Left kidney (tissue), 2 donors: Measurements from ENCODE around the gene DUSP1. TPM values are rescaled to one million over a fixed set of nuclear protein-coding genes. Genes with fewer than 3 reads are reported as not detected.

Source experiments
- DNase-seq: peaks from one replicate; pipeline ENCODE4 v3.0.0-alpha.2; 2013
- polyA plus RNA-seq: library from polyadenylated mRNA; unstranded; fragments of 120-200 nt; gene quantifications from one replicate; pipeline ENCODE4 v1.2.1, GENCODE V29; 2013; ENCODE audit not compliant: insufficient read length

Gene DUSP1
- polyA plus RNA-seq, 1 donor, result 59.3 TPM

DNA sequence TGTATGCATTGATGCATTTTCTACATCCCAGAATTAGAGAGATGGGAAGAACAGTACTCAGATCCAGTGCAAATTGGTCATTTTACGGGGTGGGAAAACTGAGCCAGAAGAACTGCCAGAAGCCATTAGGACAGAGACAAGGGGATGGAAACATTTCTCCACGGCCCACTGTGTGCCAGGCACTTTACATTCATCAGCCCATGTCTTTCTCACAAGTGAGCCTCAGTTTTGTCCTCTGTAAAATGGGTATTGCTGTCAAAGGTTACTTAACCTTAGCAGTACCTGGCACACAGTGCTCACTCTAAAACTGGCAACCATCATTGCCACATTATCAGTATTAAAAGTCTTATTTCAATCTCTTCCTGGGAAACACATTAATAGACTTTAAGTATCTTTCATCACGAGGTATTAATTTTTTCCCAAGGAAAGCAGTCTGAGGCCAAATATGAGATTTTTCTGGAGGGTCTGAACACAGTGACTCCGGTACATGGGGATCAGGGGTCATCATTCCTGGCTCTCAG, 5.2 kb downstream of the DUSP1 start:
- no peak for DNase-seq

DNA sequence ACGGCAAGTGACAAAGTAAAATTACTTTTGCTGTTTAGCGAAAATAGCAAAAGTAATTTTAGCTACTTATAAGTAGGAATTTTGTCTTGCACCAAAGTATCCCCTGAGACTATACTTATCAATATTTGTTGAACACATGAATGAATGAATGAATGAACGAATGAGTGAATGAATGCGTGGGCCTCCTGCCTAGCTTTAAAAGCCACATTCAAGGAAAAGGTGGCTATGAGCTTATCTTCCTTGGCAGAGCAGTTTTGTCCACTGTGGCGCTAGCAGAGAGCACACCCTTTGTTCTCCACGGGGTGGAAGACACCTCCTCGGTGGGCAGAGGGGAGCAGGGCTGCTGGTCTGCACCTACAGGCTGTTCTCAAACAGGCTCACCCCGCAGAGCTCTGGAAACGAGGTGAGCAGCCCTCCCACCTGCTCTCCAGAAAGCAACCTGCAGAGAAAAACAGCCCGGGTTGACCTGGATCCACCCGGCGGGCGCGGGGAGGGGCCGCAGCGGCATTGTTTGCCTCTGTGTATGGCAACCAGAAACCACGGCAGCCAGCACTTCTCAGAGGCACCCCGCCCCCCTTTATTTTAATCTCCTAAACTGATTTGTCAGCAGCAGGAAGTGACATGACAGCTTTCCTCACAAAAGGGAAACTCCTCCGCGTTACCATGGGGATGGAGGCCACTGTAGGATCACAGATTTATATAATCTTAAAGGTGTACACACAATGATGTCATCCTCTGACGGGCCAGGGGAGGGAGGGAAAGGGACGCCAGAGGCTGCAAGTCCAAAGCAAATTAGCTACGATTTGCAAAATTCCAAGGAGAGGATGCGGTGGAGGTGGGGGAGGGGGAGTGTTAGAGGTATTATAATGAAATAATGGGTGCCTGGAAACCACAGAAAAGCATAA, 5.9 kb downstream of the DUSP1 start:
- DNase-seq, result peak; percentile 100

DNA sequence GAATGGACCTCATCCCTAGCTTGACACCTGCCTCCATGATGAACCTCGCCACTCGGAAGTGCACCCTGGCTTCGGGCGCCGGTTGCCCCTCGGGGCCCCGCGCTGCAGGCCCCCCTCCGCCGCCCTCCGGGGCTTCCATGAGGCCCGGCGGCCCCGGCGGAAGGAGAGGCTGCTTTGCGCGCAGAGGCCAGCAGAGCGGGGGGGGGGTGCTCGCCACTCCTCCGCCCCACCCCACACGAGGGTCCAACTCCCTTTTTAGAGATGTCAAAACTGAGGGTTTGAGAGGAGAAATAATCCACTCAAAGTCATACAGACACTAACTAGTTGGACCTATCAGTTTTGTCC, 7.9 kb downstream of the DUSP1 start:
- no peak for DNase-seq

DNA sequence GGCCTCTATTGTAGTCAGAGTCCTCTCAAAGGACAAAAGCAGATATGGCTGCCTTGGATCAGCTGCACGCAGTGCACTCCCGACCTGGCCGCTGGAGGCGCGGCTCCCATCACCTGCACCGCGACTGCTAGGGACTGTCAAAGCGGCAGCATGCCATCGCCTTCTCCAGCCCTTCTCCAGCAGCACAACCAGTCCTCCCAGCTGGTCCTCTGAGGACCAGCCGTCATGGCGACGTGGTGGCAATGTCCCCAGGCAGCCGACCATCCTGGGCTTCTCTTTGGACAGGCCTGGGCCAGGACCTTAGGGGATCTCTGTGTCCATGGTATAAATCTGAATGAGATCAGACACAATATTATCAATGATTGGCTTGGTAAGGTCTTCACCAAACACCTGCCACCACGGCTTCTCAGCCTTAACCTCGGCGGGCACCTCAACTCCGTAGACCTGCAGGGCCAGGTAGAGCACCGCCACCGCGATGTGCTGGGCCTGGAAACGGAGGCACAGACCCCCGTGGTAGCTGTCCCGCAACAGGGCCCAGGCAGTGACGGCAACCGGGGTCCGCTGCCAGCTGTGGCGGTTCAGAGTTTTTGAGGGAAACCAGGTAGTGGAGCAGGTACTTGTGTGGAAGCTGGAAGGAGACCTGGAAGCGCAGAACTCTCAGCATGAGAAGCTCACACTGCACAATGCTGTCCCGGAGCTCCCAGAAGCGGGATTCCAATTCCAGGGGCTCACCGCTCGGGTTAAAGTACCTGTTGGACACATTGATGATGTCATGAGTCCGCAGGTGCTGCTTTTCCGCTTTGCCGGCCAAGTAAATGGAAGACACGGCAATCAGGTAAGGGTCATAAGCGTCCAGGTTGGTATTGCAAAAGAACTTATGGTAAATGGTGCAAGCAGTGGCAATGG, 8.5 kb downstream of the DUSP1 start:
- no peak for DNase-seq

DNA sequence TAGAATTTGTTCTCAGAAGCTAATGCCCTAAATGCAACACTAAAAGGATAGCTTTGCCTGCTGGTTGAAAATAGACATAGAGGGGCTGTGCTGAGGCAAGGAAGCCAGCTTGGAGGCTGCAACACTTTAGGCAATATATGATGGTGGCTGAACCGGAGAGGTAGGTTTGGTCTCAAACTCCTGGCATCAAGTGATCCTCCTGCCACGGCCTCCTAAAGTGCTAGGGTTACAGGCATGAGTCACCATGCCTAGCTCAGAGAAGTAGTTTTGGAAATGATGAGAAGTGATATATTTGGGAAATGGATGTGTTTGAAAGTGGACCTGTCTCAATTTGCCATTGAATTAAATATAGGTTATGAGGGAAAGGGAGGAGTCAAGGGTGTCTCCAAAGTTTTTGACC, 10.0 kb downstream of the DUSP1 start:
- DNase-seq, result no peak

DNA sequence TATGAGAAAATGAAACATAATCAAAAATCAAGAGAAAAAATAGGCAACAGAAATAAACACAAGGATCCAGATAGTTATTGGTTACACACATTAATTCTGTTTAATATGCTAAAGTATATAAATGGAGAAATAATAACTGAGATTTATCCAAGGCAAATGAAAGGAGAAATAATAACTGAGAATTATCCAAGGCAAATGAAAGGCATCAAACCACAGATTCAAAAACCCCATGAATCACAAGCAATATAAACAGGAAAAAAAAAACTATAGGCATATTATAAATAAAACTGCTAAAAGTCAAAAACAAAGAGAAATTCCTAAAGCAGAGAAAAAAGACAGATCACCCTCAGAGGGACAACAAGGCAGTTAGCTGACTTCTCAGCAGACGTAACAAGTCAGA, 10.9 kb downstream of the DUSP1 start:
- no peak for DNase-seq

DNA sequence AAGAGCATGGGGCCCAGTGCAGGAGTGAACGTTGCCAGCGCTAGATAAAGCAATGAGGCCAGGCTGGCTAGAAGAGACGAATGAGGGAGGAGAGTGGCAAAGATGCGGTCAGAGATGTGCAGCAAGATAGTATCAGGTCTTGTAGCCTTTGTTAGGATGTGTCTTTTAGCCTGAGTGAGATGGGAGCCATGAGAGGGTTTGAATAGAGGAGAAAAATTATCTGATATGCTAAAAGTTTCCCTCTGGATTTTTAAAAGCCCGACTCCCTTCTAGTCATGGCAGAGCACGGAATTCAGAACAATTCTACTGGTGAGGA, 12.2 kb downstream of the DUSP1 start:
- DNase-seq, result no peak

DNA sequence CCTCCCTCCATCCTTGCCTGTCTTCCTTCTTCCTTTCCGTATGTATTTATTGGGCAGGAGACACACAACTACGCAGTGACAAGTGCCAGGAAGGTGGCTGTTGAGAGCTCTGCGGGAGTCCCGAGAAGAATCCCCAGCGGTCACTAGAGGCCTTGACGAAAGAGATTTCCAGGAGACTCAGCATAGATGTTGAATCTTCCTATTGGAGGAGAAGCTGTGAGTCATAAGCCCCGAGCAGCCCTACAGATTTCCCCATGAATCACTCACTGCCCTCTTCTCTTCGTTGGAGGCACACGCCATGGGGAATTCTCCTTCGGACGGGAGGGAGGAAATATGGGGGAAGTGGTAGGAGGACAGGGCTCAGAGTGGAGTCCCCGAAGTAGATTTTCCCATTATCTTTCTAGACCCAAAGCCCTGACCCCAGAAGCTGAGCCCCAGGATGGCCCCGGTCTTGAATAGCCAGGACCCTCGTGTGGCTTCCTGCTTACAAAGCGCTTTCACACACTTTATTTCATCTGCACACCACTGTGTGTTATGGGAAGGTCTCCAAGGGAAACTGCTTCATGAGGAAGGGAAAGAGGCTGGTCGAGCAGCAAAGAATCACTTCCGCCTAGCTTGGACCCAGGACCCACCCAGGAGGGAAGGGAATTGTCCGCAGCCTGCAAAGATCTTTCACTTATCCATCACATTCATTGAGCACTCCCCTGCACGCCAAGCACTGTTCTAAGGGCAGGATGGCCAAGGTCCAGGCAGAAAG, 12.7 kb downstream of the DUSP1 start:
- no peak for DNase-seq

DNA sequence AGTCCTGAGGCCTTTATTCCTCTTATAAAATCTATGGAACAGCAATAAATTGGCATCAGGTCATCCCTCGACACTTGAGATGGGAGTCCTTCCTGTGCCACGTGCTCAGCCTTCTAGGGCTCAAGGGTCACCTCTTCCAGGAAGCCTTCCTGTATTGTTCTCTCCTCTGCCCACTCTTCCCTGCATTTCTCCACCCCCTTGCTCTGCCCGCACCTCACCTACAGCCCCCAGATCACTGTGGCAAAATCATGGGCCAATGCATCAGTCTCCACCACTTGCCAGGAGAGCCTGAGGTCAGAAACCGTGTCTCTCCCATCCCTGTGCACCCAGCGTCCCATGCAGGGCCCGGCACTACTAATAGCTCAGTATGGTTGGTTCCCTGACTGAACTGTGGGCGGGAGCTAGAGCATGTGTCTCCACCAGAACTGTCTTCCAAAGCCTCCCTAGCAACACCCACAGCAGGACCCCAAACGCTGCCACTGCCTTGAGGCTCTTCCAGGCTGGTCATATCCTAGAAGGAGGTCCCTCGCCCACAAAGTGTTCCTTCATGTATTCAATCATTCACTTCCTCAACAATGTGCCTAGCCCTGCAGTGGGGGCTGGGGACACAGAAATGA, 13.5 kb downstream of the DUSP1 start:
- DNase-seq, result no peak

DNA sequence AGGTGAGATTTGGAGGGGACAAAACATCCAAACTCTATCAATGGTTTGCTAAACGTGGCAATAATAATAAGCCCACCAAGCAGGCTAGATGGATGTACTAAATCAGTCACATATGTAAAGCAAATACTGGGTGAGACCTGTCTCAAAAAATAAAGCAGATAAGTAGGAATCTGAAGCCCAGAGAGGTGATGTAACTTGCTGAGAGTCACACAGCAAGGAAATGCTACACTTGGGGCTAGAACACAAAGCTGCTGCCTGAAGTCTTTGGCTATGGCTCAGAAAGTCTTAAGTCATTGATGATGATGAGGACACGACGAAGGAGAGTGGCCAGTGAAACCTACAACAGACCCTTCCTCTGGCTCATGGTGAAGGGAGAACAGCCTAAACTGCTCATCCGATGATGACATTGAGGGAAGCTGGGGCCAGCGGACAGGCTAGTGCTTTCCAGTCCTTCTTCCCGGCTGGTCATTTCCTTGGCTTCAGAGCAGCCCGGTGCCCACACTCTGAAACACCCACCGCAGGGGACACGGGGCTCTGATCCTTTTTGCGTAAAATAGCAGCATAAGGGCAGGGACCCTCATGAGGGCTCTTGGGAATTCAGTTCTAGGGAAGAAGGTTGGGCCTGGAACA, 14.1 kb downstream of the DUSP1 start:
- DNase-seq, result no peak

DNA sequence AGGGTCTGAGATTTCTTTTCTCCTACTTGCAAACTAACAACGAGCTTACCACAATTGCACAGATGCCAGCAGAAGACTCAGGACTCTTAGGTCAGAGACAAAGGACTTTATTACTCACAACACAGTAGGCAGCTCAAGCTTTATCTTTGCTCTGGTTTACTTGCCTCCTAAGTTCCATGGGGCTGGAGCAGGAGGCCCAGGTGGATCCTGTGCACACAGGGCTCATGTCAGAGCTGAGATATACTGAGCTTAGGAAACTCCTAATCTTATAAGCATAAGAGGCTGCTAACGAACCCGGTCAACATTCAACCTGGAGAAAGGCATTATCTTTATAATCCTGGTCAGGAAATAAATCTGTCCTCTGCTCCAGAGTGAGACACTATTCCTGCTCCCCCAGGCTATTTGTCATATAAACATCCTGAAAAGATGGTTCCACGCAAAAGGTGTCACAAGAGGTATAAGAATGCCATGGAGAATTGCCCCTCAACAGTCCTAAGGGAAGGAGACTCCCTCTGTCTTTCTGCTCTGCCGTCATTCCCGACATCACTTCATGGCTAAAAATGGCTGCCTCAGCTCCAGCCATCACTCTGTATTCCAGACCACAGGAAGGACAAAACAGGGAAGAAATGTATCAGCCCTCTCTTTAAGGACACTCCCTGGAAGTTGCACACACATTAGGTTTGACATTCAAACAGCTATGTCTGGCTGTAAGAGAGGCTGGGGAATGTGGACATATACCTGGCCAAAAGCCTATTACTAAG, 16.2 kb downstream of the DUSP1 start:
- DNase-seq, result no peak

DNA sequence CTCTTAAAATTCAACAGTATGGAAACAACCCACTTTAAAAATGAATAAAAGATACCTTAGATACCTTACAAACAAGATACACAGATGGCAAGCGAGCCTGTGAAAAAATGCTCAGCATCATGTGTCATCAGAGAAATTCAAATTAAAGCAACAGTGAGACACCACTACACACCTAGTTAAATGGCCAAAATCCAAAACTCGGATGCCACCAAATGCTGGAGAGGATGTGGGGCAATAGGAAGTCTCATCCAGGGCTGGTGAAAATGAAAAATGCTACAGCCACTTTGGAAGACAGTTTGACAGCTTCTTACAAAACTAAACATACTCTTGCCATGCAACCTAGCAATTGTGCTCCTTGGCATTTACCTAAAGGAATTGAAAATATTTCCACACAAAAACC, 17.9 kb downstream of the DUSP1 start:
- no peak for DNase-seq

DNA sequence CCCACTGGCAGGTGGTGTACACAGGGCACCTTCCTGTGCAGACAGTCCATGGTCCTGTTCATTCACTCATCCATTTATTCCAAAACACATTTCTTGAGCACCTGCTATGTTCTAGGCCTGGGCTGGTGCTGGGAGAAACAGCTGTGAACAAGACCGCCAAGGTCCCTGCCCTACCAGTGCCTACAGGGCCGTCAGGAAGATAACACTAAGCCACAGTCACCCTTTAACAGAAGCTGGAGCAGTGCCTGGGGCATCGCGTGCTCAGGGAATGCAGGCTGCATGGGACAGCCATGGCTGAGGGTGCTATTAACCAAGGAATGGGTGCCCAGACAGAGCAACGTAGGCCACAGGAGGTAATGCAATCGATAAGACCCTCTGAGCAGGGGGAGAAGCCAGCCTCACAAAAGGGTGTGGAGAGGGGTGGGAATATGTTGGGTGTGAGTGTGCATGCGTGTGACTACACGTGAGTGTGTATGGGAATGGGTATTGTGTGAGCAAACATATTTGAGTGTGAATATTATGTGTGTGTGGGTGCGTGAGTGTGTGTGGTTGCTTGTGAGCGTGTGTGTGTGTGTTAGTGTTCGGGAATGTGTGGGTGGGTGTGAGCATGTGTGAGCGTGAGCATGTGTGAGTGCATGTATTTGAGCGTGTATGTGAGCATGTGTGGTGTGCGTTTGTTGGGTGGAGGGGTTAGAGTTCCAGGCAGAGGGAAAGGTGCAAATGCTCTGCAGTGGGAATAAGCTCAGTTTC, 19.1 kb downstream of the DUSP1 start:
- no peak for DNase-seq

DNA sequence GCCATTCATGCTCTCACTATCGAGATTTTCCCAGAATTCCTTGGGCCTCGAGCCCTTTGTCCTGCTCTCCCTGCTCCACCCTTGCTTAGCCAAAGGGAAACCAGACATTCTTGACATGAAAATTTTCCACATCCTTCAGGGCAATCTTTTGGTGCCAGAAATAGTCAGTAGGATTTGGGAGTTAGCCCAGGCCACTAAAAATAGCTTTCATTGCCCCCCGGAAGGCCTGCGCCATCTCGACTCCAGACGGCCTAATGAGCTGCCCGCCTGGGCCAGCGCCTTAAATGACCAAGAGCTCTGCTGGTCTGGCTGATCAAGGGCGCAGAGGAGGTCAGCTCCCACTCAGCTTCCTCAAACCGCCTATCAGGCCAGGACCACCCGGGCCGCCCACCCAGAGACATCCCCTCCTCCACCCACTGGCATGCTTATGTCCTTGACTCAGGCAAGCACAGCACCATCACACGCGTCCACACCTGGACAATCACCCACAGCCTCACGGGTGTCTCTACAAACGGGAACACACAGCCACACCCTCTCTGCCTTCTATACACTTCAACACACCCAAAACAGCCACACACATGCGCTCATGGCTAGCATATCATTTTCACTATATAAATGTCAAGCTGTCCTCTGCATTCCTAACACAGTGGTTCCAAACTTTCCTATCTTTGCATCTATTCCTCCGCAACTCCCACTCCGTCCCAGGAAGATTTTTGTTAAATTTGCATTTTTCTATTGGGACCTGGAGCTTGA, 20.9 kb downstream of the DUSP1 start:
- no peak for DNase-seq

DNA sequence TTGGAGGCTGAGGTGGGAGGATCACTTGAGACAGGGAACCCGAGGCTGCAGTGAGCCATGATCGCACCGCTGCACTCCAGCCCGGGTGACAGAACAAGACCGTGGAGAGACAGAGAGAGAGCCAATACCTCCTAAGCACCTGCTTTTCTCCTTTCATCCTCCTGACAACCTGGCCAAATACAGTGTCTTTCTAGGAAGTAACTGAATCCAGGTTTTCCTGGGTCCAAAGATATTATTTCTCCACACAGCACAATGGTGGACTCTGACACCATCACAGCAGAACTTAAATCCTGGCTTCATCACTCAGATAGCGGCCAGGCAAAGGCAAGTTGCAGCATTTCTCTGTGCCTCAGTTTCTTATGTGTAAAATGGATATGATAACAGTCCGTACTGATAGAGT, 21.9 kb downstream of the DUSP1 start:
- no peak for DNase-seq

DNA sequence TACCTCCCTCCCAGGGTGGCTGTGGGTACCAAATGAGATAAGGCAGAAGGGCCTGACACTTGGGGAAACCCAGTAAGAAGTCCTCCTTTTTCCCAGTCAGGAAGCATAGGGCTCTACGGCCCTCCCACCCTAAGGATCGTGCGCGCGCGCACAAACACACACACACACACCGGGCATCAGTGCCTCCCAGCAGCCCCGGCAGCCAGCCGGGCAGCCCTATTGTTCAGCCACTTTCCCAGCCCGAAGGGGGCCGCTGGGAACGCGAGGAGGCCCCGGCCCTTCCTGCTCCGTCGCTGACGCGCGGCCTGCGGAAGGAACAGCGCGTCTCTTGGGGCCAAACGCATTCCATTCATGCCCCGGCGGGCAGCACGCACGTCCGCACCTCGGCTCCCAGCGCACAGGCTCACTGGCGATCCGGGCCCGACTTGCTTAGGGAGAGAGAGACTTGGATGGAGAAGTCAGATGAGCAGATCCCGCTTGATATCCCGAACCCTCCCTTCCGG, 22.6 kb downstream of the DUSP1 start:
- DNase-seq, result peak; percentile 61

DNA sequence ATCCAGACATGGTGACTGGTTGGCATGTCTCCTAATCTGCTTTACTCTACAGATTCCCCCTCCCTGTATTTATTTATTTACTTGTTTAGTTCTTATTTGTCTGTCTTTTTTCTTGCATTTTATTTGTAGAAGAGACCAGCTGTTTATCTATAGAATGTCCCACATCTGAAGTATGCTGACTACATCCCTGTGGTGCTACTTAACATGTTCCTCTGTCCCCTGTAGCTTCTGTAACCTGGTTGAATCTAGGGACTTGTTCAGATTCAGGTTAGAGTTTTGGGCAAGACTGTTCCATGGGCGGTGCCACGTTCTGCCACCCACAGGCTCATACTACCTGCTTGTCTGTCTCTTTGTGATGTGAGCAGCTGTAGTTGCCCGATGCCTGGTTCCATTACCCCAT, 23.5 kb downstream of the DUSP1 start:
- DNase-seq, result no peak

DNA sequence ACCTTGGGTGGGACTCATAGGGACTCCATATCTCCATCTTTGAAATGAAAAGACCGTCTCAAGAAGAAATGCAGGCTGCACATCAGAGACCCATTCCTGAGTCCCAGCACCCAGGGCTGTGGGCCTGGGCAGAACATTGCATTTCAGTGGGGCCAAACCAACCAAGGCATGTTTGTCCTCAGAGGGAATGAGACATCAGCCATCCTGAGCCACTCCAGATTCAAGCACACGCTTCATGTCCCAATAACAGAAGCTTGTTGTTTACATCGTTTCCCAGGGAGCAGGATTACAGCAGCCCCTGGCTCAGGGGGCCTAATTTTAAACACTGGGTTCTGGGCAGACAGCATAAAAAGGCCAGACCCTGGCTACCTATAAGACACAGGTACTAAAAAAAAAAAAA, 24.3 kb downstream of the DUSP1 start:
- no peak for DNase-seq

DNA sequence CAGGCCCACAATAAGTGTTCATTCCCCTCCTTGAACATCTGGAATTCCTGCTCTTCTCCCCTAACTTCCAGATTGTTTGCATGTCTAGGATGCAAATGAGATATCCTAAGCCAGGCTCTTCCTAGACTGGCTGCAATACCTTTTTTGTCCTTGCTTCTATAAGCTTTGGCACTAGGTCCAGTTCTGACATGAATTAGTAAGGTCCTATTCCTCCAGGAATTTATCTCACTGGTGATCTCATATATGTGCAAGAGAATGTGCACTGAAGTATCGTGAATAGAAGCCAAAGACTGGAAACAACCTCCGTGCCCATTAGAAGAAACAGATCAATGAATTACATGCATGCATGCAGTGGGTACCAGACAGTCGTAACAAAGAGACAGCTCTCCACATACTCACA, 25.2 kb downstream of the DUSP1 start:
- DNase-seq, result no peak
